Tibial artery (tissue), 4 donors: ENCODE data around the gene MGST1.

Experiments used
- DNase-seq, 2 donors: peaks; one replicate each; pipeline ENCODE4 v3.0.0-alpha.2; 2019
- H3K27ac ChIP-seq, 2 donors: fragments of 200-600 bp; sonication (generic) in 1 of 2; 1 replicate in 1 of 2; 2 replicates in 1 of 2; pipeline ENCODE4 v1.5.1; 2018 to 2019; ENCODE audit warnings: mild to moderate bottlenecking in 1 of 2
- H3K27me3 ChIP-seq, 2 donors: fragments of 200-600 bp; sonication (generic) in 1 of 2; one replicate each; pipeline versions ENCODE4 v1.5.1 to v1.6.0; 2016 to 2019
- H3K36me3 ChIP-seq, 3 donors: fragments of 200-600 bp; sonication (generic) in 2 of 3; one replicate each; pipeline ENCODE4 v1.5.1; 2016 to 2019; ENCODE audit warnings: mild to moderate bottlenecking in 2 of 3
- H3K4me1 ChIP-seq, 4 donors: fragments of 200-600 bp; sonication (generic) in 2 of 4; 1 replicate in 3 of 4; 2 replicates in 1 of 4; pipeline ENCODE4 v1.5.1; 2016 to 2019
- H3K4me3 ChIP-seq, 2 donors: fragments of 200-600 bp; sonication (generic) in 1 of 2; 1 replicate in 1 of 2; 2 replicates in 1 of 2; pipeline ENCODE4 v1.5.1; 2018 to 2019; ENCODE audit warnings: mild to moderate bottlenecking in 2 of 2
- H3K9me3 ChIP-seq, 3 donors: fragments of 200-600 bp; sonication (generic) in 1 of 3; one replicate each; pipeline ENCODE4 v1.5.1; 2016 to 2019
- CTCF ChIP-seq, 2 experiments: fragments of 200-600 bp in 1 of 2; fragments of 450-650 bp in 1 of 2; IDR thresholded peaks; one replicate each; pipeline ENCODE4 v1.5.1; 2017 to 2019; ENCODE audit warnings: antibody characterized with exemption in 2 of 2, mild to moderate bottlenecking in 1 of 2, moderate library complexity in 1 of 2
- intact Hi-C: fragments of 100-400 bp; cut with DNase I; formaldehyde crosslinking; loops from one replicate; pipeline ENCODE4 v1.15.0; 2023; ENCODE audit warnings: low total_unique reads

Gene MGST1

GRCh38 chr12:16307856-16308475 lies 39.5 kb upstream of the MGST1 start:
- TF ChIP-seq CTCF (IDR thresholded peaks at IDR 0.05) = no peak
- Histone ChIP-seq H3K27ac (no peak overlapping the region), H3K4me3 (no peak overlapping the region), H3K36me3 (no peaks in the 10 kb centered on the region), H3K4me1 (no peaks in the 10 kb centered on the region), H3K27me3 (no peaks in the 10 kb centered on the region), H3K9me3 (peaks cover 0 to 5% (median 5%) of the 10 kb centered on the region in 3 donors)
- DNase-seq = no peak
- intact Hi-C loops = no loop called here

- H3K27ac ChIP-seq = no peak overlapping the region
- H3K4me1 ChIP-seq = no peaks in the 10 kb centered on the region
- intact Hi-C loops = no loop called here
- TF ChIP-seq CTCF (IDR thresholded peaks at IDR 0.05) = no peak
- peaks cover 0 to 5% (median 5%) of the 10 kb centered on the region in 3 donors for H3K9me3 ChIP-seq
- no peak for DNase-seq
- no peaks in the 10 kb centered on the region for H3K27me3 ChIP-seq
- H3K4me3 ChIP-seq = no peak overlapping the region
- H3K36me3 ChIP-seq = no peaks in the 10 kb centered on the region
These were observed 36.5 kb upstream of the MGST1 start for GRCh38 chr12:16310934-16311333.

GRCh38 chr12:16323010-16323409 lies 24.4 kb upstream of the MGST1 start:
- Histone ChIP-seq H3K27me3 (no peaks in the 10 kb centered on the region), H3K4me1 (no peaks in the 10 kb centered on the region), H3K9me3 (peaks cover 0 to 4% (median 3%) of the 10 kb centered on the region in 3 donors), H3K36me3 (no peaks in the 10 kb centered on the region), H3K27ac (no peak overlapping the region), H3K4me3 (no peak overlapping the region)
- no peak for DNase-seq
- intact Hi-C loops = no loop called here
- no peak for TF ChIP-seq CTCF (IDR thresholded peaks at IDR 0.05)

- no peaks in the 10 kb centered on the region for H3K36me3 ChIP-seq
- no peaks in the 10 kb centered on the region for H3K27me3 ChIP-seq
- no peaks in the 10 kb centered on the region for H3K4me1 ChIP-seq
- TF ChIP-seq CTCF (IDR thresholded peaks at IDR 0.05) = no peak
- intact Hi-C loops = no loop called here
- H3K9me3 ChIP-seq = peaks cover 0 to 11% (median 6%) of the 10 kb centered on the region in 3 donors
- H3K27ac ChIP-seq = no peak overlapping the region
- no peak for DNase-seq
- no peak overlapping the region for H3K4me3 ChIP-seq
These were observed 23.8 kb upstream of the MGST1 start for GRCh38 chr12:16323638-16324037.

- Histone ChIP-seq H3K36me3 (no peaks in the 10 kb centered on the region), H3K4me3 (no peak overlapping the region), H3K9me3 (peaks cover 0 to 11% (median 6%) of the 10 kb centered on the region in 3 donors), H3K4me1 (no peaks in the 10 kb centered on the region), H3K27me3 (no peaks in the 10 kb centered on the region), H3K27ac (no peak overlapping the region)
- no peak for DNase-seq
- intact Hi-C loops = no loop called here
- no peak for TF ChIP-seq CTCF (IDR thresholded peaks at IDR 0.05)
These were observed 23.2 kb upstream of the MGST1 start for GRCh38 chr12:16324272-16324671.

GRCh38 chr12:16324772-16325171 lies 22.7 kb upstream of the MGST1 start:
- no peak for TF ChIP-seq CTCF (IDR thresholded peaks at IDR 0.05)
- peaks cover 0 to 11% (median 6%) of the 10 kb centered on the region in 3 donors for H3K9me3 ChIP-seq
- intact Hi-C loops = no loop called here
- no peaks in the 10 kb centered on the region for H3K36me3 ChIP-seq
- no peak for DNase-seq
- no peaks in the 10 kb centered on the region for H3K4me1 ChIP-seq
- H3K27me3 ChIP-seq = no peaks in the 10 kb centered on the region
- no peak overlapping the region for H3K27ac ChIP-seq
- no peak overlapping the region for H3K4me3 ChIP-seq
